Activated CD8-positive, alpha-beta memory T cell treated with anti-CD3 and anti-CD28 coated beads for 1 hour (primary cell): ENCODE results near the gene KIAA0319L.

Experiments
- DNase-seq, 2 donors: peaks; one replicate each; pipeline ENCODE4 v3.0.0-alpha.2; 2020; ENCODE audit warnings: low read depth in 1 of 2; ENCODE audit errors: extremely low read depth in 1 of 2

The KIAA0319L gene

GRCh38 chr1:35394386-35394785 is 162.8 kb downstream of the KIAA0319L start:
- no peak for DNase-seq

- DNase-seq = no peak
Measured at GRCh38 chr1:35390600-35391494, 166.4 kb downstream of the KIAA0319L start.

DNA sequence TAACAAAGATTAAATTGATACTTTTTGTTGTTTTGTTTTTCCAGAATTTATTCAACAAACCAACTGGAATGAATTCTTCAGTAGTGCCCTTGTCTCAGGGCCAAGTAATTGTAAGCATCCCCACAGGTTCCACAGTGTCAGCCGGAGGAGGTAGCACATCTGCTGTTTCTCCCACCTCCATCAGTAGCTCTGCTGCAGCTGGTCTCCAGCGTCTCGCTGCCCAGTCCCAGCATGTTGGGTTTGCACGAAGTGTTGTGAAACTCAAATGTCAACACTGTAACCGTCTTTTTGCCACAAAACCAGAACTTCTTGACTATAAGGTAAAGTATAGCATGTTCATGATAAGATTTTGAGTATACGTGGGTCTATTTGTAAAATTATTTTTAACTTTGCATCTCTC is 170.2 kb downstream of the KIAA0319L start:
- no peak for DNase-seq

DNA sequence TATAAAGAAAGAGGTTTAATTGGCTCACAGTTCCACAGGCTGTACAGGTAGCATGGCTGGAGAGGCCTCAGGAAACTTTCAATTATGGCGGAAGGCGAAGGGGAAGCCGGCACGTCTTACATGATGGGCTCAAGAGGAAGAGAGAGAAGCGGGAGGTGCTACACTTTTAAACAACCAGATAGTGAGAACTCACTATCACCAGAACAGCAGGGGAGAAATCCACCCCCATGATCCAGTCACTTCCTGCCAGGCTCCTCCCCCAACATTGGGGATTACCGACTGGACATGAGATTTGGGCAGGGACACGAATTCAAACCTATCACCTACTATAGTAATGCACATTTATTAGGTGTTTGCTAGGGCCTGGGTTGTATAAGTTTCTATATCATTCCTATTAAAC is 170.9 kb downstream of the KIAA0319L start:
- no peak for DNase-seq
